ENCODE measurements around the gene JAKMIP1.

The JAKMIP1 gene

GRCh38 chr4:6115342-6115741 is 85.0 kb downstream of the JAKMIP1 start:
- DNase-seq, result no peak

- DNase-seq, result no peak
Measured at GRCh38 chr4:6114601-6115000, 85.7 kb downstream of the JAKMIP1 start.

- DNase-seq, result no peak
Measured at GRCh38 chr4:6114181-6114580, 86.2 kb downstream of the JAKMIP1 start.

- no peak for DNase-seq
Measured at GRCh38 chr4:6113641-6114040, 86.7 kb downstream of the JAKMIP1 start.

- no peak for DNase-seq
Measured at GRCh38 chr4:6112606-6113290, 87.6 kb downstream of the JAKMIP1 start.

GRCh38 chr4:6111354-6111960 is 88.9 kb downstream of the JAKMIP1 start:
- DNase-seq, result no peak

- DNase-seq, result no peak
Measured at GRCh38 chr4:6110681-6111353, 89.5 kb downstream of the JAKMIP1 start.

- DNase-seq, result no peak
Measured at GRCh38 chr4:6109842-6110560, 90.3 kb downstream of the JAKMIP1 start.

- DNase-seq, result no peak
Measured at GRCh38 chr4:6107886-6108285, 92.5 kb downstream of the JAKMIP1 start.

GRCh38 chr4:6107114-6107791 is 93.1 kb downstream of the JAKMIP1 start:
- no peak for DNase-seq

GRCh38 chr4:6106156-6106555 is 94.2 kb downstream of the JAKMIP1 start:
- DNase-seq, result no peak

GRCh38 chr4:6105311-6105911 is 94.9 kb downstream of the JAKMIP1 start:
- no peak for DNase-seq

GRCh38 chr4:6104541-6105130 is 95.7 kb downstream of the JAKMIP1 start:
- no peak for DNase-seq

GRCh38 chr4:6097581-6097980 is 102.8 kb downstream of the JAKMIP1 start:
- DNase-seq, result no peak

GRCh38 chr4:6095897-6096296 is 104.5 kb downstream of the JAKMIP1 start:
- no peak for DNase-seq

GRCh38 chr4:6095023-6095752 is 105.2 kb downstream of the JAKMIP1 start:
- no peak for DNase-seq

- no peak for DNase-seq
Measured at GRCh38 chr4:6093671-6094070, 106.7 kb downstream of the JAKMIP1 start.

GRCh38 chr4:6092971-6093370 is 107.4 kb downstream of the JAKMIP1 start:
- DNase-seq, result no peak

GRCh38 chr4:6092131-6092530 is 108.2 kb downstream of the JAKMIP1 start:
- DNase-seq, result no peak

GRCh38 chr4:6090931-6091330 is 109.4 kb downstream of the JAKMIP1 start:
- DNase-seq, result no peak

- no peak for DNase-seq
Measured at GRCh38 chr4:6088950-6089349, 111.4 kb downstream of the JAKMIP1 start.

All from activated T-cell treated with anti-CD3 and anti-CD28 coated beads, Interleukin-2, amount 50 U/mL, for 48 hours (primary cell).